ENCODE measurements around the gene CYP17A1. TPM values are rescaled to one million over a fixed set of nuclear protein-coding genes. Genes with fewer than 3 reads are reported as not detected.

The CYP17A1 gene
- total and polyA plus RNA-seq, 10 of the 15 experiments (the other 5 are each of a cell fraction or from before 2014, with no cell fraction given): 2.1 TPM; not detected in 9

DNA sequence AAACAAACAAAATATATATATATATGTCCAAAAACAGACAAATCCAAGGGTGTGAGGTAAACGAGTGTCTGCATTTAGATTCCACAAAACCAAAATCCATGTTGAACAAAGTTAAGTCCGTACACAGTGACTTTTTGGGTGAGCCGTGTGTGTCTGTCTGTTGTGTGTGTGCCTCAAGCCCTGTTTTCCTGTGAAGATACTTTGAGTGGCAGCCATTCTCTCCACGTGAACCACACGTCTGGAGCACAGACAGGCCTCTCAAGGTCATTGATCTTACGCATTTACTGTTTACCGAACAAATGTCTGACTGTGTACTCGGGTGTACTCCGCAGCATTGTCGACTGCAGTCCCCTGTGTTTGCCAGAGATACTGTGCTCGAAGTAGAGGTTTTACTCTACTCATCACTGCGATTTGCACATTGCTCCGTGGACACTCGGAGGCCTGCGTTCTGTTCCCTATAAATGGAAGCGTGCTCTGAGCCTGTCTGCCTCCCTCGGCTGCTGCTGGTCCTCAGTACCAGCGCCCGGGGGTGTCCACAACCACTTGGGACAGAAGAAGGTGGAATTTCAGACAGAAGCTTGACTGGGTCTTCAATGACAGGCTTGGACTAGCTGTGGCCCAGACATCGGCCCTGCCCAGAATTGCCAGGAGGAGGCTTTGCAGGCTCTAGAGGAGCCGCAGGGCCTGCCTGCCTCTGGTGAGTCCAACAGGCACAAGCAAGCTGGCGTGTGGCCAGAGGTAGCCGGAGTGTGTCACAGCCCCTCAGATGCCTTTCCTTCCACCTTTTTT lies 22.1 kb downstream of the CYP17A1 start:
- Histone ChIP-seq H3K79me2 (ENCODE audit: control insufficient read depth, insufficient read depth, low read length) (no peaks in the 10 kb centered on the region), H3K27ac (ENCODE audit: control insufficient read depth, insufficient read depth) (no peak overlapping the region), H3K27me3 (replicated peaks in 1 of 2; ENCODE audit: control insufficient read depth in 2 of 2, insufficient read depth in 2 of 2, low read length in 1 of 2) (no peaks in the 10 kb centered on the region), H4K20me1 (ENCODE audit: control insufficient read depth, insufficient read depth) (no peaks in the 10 kb centered on the region), H3K9ac (ENCODE audit: control insufficient read depth, insufficient read depth, low read length) (no peak overlapping the region), H2AFZ (ENCODE audit: control insufficient read depth, low read depth, low read length) (no peak overlapping the region), H3K9me3 (replicated peaks; ENCODE audit: control insufficient read depth, insufficient read depth, low read length) (no peaks in the 10 kb centered on the region), H3K36me3 (ENCODE audit: control insufficient read depth in 2 of 2, insufficient read depth in 2 of 2, low read length in 1 of 2) (peaks cover 14 to 21% of the 10 kb centered on the region in 2 experiments), H3K4me1 (ENCODE audit: control insufficient read depth, insufficient read depth, low read length) (peaks cover 3% of the 10 kb centered on the region), H3K4me3 (no peak overlapping the region), H3K4me2 (ENCODE audit: control insufficient read depth, insufficient read depth) (no peak overlapping the region)
- DNase-seq (ENCODE audit: low read depth, low spot score) (no peak), FAIRE-seq (no peak), ATAC-seq (no peak)
- ChIA-PET CTCF (no interaction called here), RAD21 (ENCODE audit: unreplicated experiment) (no interaction called here), POLR2A (no interaction called here), SMC1A (ENCODE audit: uncharacterized antibody, unreplicated experiment) (no interaction called here)
- BruUV-seq (replicated peaks): no TSS peak
- TF ChIP-seq, protein P1, sequence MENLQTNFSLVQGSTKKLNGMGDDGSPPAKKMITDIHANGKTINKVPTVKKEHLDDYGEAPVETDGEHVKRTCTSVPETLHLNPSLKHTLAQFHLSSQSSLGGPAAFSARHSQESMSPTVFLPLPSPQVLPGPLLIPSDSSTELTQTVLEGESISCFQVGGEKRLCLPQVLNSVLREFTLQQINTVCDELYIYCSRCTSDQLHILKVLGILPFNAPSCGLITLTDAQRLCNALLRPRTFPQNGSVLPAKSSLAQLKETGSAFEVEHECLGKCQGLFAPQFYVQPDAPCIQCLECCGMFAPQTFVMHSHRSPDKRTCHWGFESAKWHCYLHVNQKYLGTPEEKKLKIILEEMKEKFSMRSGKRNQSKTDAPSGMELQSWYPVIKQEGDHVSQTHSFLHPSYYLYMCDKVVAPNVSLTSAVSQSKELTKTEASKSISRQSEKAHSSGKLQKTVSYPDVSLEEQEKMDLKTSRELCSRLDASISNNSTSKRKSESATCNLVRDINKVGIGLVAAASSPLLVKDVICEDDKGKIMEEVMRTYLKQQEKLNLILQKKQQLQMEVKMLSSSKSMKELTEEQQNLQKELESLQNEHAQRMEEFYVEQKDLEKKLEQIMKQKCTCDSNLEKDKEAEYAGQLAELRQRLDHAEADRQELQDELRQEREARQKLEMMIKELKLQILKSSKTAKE (IDR thresholded peaks at IDR 0.05; ENCODE audit: low read depth, poor library complexity, severe bottlenecking): no peak
- TF ChIP-seq IKZF1 (conservative IDR thresholded peaks at IDR 0.05) (no peak), ZNF274 (IDR thresholded peaks at IDR 0.05; ENCODE audit: insufficient read depth, insufficient read length) (no peak), CREM (IDR thresholded peaks at IDR 0.05; ENCODE audit: low read depth) (no peak), SMAD1 (IDR thresholded peaks at IDR 0.05; ENCODE audit: low read depth, partially characterized antibody) (no peak), ZNF217 (IDR thresholded peaks at IDR 0.05) (no peak), CTCF (IDR thresholded peaks at IDR 0.05 in 2 of 3, conservative IDR thresholded peaks at IDR 0.05 in 1 of 3; ENCODE audit: control insufficient read depth in 2 of 3, extremely low read depth in 1 of 3, insufficient read depth in 1 of 3, low read depth in 3 of 3, low read length in 3 of 3) (no peak)
- TF ChIP-seq, protein P2, sequence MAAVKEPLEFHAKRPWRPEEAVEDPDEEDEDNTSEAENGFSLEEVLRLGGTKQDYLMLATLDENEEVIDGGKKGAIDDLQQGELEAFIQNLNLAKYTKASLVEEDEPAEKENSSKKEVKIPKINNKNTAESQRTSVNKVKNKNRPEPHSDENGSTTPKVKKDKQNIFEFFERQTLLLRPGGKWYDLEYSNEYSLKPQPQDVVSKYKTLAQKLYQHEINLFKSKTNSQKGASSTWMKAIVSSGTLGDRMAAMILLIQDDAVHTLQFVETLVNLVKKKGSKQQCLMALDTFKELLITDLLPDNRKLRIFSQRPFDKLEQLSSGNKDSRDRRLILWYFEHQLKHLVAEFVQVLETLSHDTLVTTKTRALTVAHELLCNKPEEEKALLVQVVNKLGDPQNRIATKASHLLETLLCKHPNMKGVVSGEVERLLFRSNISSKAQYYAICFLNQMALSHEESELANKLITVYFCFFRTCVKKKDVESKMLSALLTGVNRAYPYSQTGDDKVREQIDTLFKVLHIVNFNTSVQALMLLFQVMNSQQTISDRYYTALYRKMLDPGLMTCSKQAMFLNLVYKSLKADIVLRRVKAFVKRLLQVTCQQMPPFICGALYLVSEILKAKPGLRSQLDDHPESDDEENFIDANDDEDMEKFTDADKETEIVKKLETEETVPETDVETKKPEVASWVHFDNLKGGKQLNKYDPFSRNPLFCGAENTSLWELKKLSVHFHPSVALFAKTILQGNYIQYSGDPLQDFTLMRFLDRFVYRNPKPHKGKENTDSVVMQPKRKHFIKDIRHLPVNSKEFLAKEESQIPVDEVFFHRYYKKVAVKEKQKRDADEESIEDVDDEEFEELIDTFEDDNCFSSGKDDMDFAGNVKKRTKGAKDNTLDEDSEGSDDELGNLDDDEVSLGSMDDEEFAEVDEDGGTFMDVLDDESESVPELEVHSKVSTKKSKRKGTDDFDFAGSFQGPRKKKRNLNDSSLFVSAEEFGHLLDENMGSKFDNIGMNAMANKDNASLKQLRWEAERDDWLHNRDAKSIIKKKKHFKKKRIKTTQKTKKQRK (IDR thresholded peaks at IDR 0.05; ENCODE audit: low read depth, low read length): no peak
- intact Hi-C loops (cut with micrococcal nuclease; ENCODE audit: unreplicated experiment) (no loop called here), in situ Hi-C loops (cut with MboI) (no loop called here)
- 91% methylated on average over 23 of the region's 23 CpGs for WGBS (ENCODE audit: insufficient coverage, insufficient replicate concordance, low lambda C conversion rate, missing lambda C conversion rate)

Data from GM12878 (cell line).